ENCODE measurements around the gene LHFPL2.
A peak's percentile ranks its signal among the peaks of the same experiment; 100 is the strongest.

Gene LHFPL2

DNA sequence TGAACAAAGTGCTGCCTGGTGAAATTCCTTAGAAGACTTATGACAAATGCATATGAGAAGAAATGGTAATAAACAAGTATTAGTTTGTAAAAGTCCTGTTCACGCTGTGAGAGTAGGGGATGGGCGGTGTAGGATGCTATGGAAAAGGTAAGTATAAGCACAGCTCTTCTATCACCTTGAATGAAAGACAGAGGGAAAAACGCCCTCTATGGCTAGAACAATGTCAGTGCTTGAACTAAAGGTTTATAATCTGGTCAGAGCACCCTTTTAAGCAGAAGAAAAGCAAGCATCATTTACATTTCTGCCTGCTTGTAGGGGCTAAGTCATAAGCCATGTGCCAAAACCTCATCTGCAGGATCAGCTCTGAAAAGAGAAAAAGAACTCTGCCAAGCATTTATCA lies 115.2 kb downstream of the LHFPL2 start:
- no peak overlapping the region for H3K9ac ChIP-seq (ENCODE audit: low read depth, low read length)
- no peaks in the 10 kb centered on the region for H3K36me3 ChIP-seq (ENCODE audit: control insufficient read depth, insufficient read depth, low read length)
- no peak overlapping the region for H3K27ac ChIP-seq (ENCODE audit: low read depth, low read length)
- H3K9me3 ChIP-seq (ENCODE audit: control insufficient read depth, insufficient read depth, low read length) = no peaks in the 10 kb centered on the region
- H3K4me1 ChIP-seq (ENCODE audit: control insufficient read depth, insufficient read depth, low read length) = peaks cover 6% of the 10 kb centered on the region; the same call in 1 of the 2 replicates
- H3K4me3 ChIP-seq (ENCODE audit: low read depth, low read length) = no peak overlapping the region
- no peaks in the 10 kb centered on the region for H3K27me3 ChIP-seq (ENCODE audit: control insufficient read depth, insufficient read depth, low read length)

GRCh38 chr5:78530342-78531096 lies 118.1 kb downstream of the LHFPL2 start:
- no peak overlapping the region for H3K27ac ChIP-seq (ENCODE audit: low read depth, low read length)
- no peaks in the 10 kb centered on the region for H3K36me3 ChIP-seq (ENCODE audit: control insufficient read depth, insufficient read depth, low read length)
- H3K9ac ChIP-seq (ENCODE audit: low read depth, low read length) = no peak overlapping the region
- no peaks in the 10 kb centered on the region for H3K27me3 ChIP-seq (ENCODE audit: control insufficient read depth, insufficient read depth, low read length)
- no peaks in the 10 kb centered on the region for H3K9me3 ChIP-seq (ENCODE audit: control insufficient read depth, insufficient read depth, low read length)
- H3K4me3 ChIP-seq (ENCODE audit: low read depth, low read length) = no peak overlapping the region
- peaks cover 22% of the 10 kb centered on the region for H3K4me1 ChIP-seq (ENCODE audit: control insufficient read depth, insufficient read depth, low read length)

- H3K36me3 ChIP-seq (ENCODE audit: control insufficient read depth, insufficient read depth, low read length) = no peaks in the 10 kb centered on the region
- H3K4me1 ChIP-seq (ENCODE audit: control insufficient read depth, insufficient read depth, low read length) = peaks cover 16% of the 10 kb centered on the region
- H3K9ac ChIP-seq (ENCODE audit: low read depth, low read length) = no peak overlapping the region
- no peak overlapping the region for H3K4me3 ChIP-seq (ENCODE audit: low read depth, low read length)
- peak overlapping the region; percentile 68 for H3K27ac ChIP-seq (ENCODE audit: low read depth, low read length)
- no peaks in the 10 kb centered on the region for H3K27me3 ChIP-seq (ENCODE audit: control insufficient read depth, insufficient read depth, low read length)
- no peaks in the 10 kb centered on the region for H3K9me3 ChIP-seq (ENCODE audit: control insufficient read depth, insufficient read depth, low read length)
These were observed 120.6 kb downstream of the LHFPL2 start for GRCh38 chr5:78527925-78528324.

- peak overlapping the region; percentile 68 for H3K27ac ChIP-seq (ENCODE audit: low read depth, low read length)
- no peak overlapping the region for H3K9ac ChIP-seq (ENCODE audit: low read depth, low read length)
- no peaks in the 10 kb centered on the region for H3K36me3 ChIP-seq (ENCODE audit: control insufficient read depth, insufficient read depth, low read length)
- H3K4me3 ChIP-seq (ENCODE audit: low read depth, low read length) = no peak overlapping the region
- no peaks in the 10 kb centered on the region for H3K27me3 ChIP-seq (ENCODE audit: control insufficient read depth, insufficient read depth, low read length)
- H3K9me3 ChIP-seq (ENCODE audit: control insufficient read depth, insufficient read depth, low read length) = no peaks in the 10 kb centered on the region
- H3K4me1 ChIP-seq (ENCODE audit: control insufficient read depth, insufficient read depth, low read length) = peaks cover 16% of the 10 kb centered on the region
These were observed 121.3 kb downstream of the LHFPL2 start for GRCh38 chr5:78527054-78527859.

GRCh38 chr5:78526049-78526525 lies 122.5 kb downstream of the LHFPL2 start:
- H3K27ac ChIP-seq (ENCODE audit: low read depth, low read length) = no peak overlapping the region

DNA sequence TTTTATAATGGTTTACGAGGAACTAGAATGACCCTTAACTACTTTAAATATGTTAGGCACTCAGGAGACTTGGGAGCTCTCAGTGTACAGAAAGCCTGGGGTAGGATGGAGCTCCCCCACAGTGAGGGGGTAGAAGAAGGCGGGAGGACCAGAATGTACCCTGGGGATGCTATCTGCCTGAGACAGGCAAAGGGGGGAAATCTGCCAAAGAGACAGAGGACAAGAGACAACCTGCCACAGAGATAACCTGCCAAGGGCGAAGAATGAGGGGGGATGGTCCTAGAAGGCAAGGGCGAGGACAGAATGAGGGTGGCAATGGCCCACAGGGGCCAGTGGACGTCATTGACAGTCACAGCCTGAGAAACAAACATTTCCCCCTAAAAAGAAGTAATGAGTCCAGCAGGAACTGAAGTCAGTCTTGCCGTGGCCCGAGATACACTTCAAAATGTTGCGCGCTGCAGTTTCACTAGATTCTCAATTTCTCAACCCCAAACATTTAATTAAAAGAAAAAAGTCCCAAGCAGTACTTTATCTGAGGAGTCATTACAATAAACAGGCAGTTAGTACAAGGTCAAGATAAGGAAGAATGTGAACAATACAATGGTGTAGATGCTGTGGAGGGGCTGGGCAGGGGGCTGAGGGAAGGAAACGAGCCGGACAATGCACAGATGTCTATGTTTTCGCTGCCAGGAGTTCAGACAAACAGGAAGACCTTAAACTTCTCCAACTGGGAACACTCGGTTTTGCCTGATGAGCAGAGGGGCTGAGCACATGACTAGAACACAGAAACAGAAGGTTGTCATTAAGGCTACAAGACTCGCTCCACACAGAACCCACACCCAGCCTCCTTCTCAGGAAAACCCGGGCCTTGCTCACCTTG lies 125.0 kb downstream of the LHFPL2 start:
- no peaks in the 10 kb centered on the region for H3K36me3 ChIP-seq (ENCODE audit: control insufficient read depth, insufficient read depth, low read length)
- H3K9me3 ChIP-seq (ENCODE audit: control insufficient read depth, insufficient read depth, low read length) = no peaks in the 10 kb centered on the region
- H3K4me3 ChIP-seq (ENCODE audit: low read depth, low read length) = no peak overlapping the region
- no peak overlapping the region for H3K9ac ChIP-seq (ENCODE audit: low read depth, low read length)
- H3K4me1 ChIP-seq (ENCODE audit: control insufficient read depth, insufficient read depth, low read length) = peaks cover 16% of the 10 kb centered on the region
- no peaks in the 10 kb centered on the region for H3K27me3 ChIP-seq (ENCODE audit: control insufficient read depth, insufficient read depth, low read length)
- H3K27ac ChIP-seq (ENCODE audit: low read depth, low read length) = no peak overlapping the region

More at GRCh38 chr5:78526049-78526525, 122.5 kb downstream of the LHFPL2 start:
- Histone ChIP-seq H3K4me1 (ENCODE audit: control insufficient read depth, insufficient read depth, low read length) (peaks cover 16% of the 10 kb centered on the region), H3K36me3 (ENCODE audit: control insufficient read depth, insufficient read depth, low read length) (no peaks in the 10 kb centered on the region), H3K9ac (ENCODE audit: low read depth, low read length) (no peak overlapping the region), H3K4me3 (ENCODE audit: low read depth, low read length) (no peak overlapping the region), H3K9me3 (ENCODE audit: control insufficient read depth, insufficient read depth, low read length) (no peaks in the 10 kb centered on the region), H3K27me3 (ENCODE audit: control insufficient read depth, insufficient read depth, low read length) (no peaks in the 10 kb centered on the region)

DNA sequence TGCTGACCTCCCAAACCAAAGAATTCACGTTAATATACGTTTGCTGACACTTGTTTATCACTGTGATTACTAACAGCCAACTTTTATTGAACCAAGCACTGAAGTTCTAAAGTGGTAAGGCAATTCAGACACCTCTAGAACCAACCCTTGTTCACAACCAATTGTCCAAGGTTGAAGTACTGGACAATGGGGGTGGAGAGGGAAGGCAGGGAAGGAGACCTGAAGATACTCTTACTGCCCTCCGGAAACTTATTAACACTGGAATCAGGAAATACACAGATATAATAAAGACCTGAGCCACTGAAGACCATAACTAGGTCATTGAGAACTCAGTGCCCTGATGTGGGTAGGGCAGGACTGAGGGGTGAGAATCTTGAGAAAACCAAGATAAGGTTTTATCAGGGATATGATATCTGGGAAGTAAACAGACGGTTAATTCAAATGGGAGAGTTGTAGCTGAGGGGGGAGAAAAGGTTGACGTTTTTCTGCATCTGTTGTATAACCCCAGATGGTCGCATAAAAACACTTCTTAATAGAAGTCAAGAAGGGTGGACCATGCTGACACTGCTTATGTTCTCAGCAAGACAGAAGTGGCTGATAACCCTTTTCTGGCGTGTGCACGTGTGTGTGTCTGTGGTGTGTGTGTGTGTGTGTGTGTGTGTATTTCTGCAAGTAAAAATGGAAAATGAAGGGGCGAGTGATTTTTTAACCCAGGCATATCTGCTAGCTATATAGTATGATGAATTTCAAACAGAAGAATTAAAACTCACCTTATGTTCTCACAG lies 125.9 kb downstream of the LHFPL2 start:
- H3K27me3 ChIP-seq (ENCODE audit: control insufficient read depth, insufficient read depth, low read length) = no peaks in the 10 kb centered on the region
- H3K9ac ChIP-seq (ENCODE audit: low read depth, low read length) = no peak overlapping the region
- no peaks in the 10 kb centered on the region for H3K36me3 ChIP-seq (ENCODE audit: control insufficient read depth, insufficient read depth, low read length)
- H3K27ac ChIP-seq (ENCODE audit: low read depth, low read length) = no peak overlapping the region
- H3K4me1 ChIP-seq (ENCODE audit: control insufficient read depth, insufficient read depth, low read length) = peaks cover 10% of the 10 kb centered on the region
- H3K9me3 ChIP-seq (ENCODE audit: control insufficient read depth, insufficient read depth, low read length) = no peaks in the 10 kb centered on the region
- no peak overlapping the region for H3K4me3 ChIP-seq (ENCODE audit: low read depth, low read length)

- Histone ChIP-seq H3K27ac (ENCODE audit: low read depth, low read length) (no peak overlapping the region), H3K36me3 (ENCODE audit: control insufficient read depth, insufficient read depth, low read length) (no peaks in the 10 kb centered on the region), H3K9me3 (ENCODE audit: control insufficient read depth, insufficient read depth, low read length) (no peaks in the 10 kb centered on the region), H3K4me3 (ENCODE audit: low read depth, low read length) (no peak overlapping the region), H3K4me1 (ENCODE audit: control insufficient read depth, insufficient read depth, low read length) (no peaks in the 10 kb centered on the region), H3K9ac (ENCODE audit: low read depth, low read length) (no peak overlapping the region), H3K27me3 (ENCODE audit: control insufficient read depth, insufficient read depth, low read length) (no peaks in the 10 kb centered on the region)
These were observed 127.1 kb downstream of the LHFPL2 start for GRCh38 chr5:78521455-78521854.

DNA sequence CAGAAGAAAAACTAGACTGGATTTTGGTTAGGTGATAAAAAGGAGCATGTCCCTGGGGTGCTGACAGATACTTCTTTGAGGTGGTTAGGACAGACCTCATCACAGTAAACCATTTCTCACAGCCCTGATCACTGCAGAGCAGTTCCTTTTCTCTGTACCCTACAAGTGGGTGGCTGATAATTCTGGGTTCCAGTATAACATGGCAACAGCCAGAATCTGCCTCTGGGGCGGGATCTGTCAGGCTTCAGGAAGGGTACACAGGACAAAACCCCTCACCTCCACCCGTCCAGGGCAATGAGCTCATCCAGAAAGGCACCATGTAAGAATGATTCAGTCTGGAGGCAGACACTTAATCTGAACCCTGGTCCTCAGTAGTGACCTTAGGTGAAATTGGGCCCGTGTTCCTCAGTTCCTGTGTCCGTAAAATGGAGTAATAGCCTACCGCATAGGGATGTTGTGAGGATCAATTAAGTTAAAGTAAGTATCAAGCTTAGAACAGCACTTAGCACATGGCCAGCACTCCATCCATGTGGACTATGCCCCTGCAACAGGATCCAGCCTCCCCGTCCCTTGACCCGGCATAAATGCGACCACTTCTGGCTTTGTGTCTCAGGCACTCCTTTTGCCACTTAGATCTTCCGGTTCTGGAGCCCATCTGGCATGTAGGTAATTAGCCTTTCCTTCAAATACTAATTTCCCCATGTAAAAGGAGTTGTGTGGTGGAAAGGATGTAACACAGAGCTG lies 129.2 kb downstream of the LHFPL2 start:
- H3K27ac ChIP-seq (ENCODE audit: low read depth, low read length) = no peak overlapping the region
- H3K4me1 ChIP-seq (ENCODE audit: control insufficient read depth, insufficient read depth, low read length) = no peaks in the 10 kb centered on the region
- H3K9me3 ChIP-seq (ENCODE audit: control insufficient read depth, insufficient read depth, low read length) = no peaks in the 10 kb centered on the region
- no peak overlapping the region for H3K4me3 ChIP-seq (ENCODE audit: low read depth, low read length)
- H3K27me3 ChIP-seq (ENCODE audit: control insufficient read depth, insufficient read depth, low read length) = no peaks in the 10 kb centered on the region
- no peak overlapping the region for H3K9ac ChIP-seq (ENCODE audit: low read depth, low read length)
- no peaks in the 10 kb centered on the region for H3K36me3 ChIP-seq (ENCODE audit: control insufficient read depth, insufficient read depth, low read length)
